Endodermal cell (in vitro differentiated cells): ENCODE results near the gene L1CAM. TPM values are rescaled to one million over a fixed set of nuclear protein-coding genes. Genes with fewer than 3 reads are reported as not detected.

ENCODE experiments used
- DNase-seq: peaks from one replicate; pipeline ENCODE4 v3.0.0-alpha.2; 2017
- H3K27ac ChIP-seq: 2 replicates; pipeline ENCODE4 v1.5.1; 2013; ENCODE audit warnings: mild to moderate bottlenecking, low read depth, low read length, moderate library complexity
- H3K27me3 ChIP-seq: 2 replicates; pipeline ENCODE4 v1.6.1; 2013; ENCODE audit warnings: mild to moderate bottlenecking, low read length, moderate library complexity; ENCODE audit not compliant: insufficient read depth, control insufficient read depth, poor library complexity, severe bottlenecking
- H3K36me3 ChIP-seq: 2 replicates; pipeline ENCODE4 v1.7.0; 2013; ENCODE audit warnings: mild to moderate bottlenecking, low read length, moderate library complexity; ENCODE audit not compliant: control insufficient read depth, insufficient read depth
- H3K4me1 ChIP-seq: one replicate; pipeline ENCODE4 v1.7.0; 2013; ENCODE audit warnings: low read length; ENCODE audit not compliant: control insufficient read depth, insufficient read depth
- H3K4me3 ChIP-seq: 2 replicates; pipeline ENCODE4 v1.5.1; 2013; ENCODE audit warnings: mild to moderate bottlenecking, low read length, moderate library complexity
- H3K9ac ChIP-seq: 2 replicates; pipeline ENCODE4 v1.6.1; 2013; ENCODE audit warnings: mild to moderate bottlenecking, low read length, moderate library complexity; ENCODE audit not compliant: poor library complexity, severe bottlenecking; ENCODE audit errors: extremely low read depth
- H3K9me3 ChIP-seq: 2 replicates; pipeline ENCODE4 v1.6.1; 2013; ENCODE audit warnings: mild to moderate bottlenecking, low read length, moderate library complexity; ENCODE audit not compliant: control insufficient read depth
- H3K27ac Mint-ChIP-seq: 2 replicates; pipeline ENCODE4 v1.8.0; 2020; ENCODE audit warnings: mixed read lengths
- H3K27me3 Mint-ChIP-seq: 2 replicates; pipeline ENCODE4 v1.8.0; 2021; ENCODE audit warnings: mild to moderate bottlenecking, mixed read lengths; ENCODE audit not compliant: insufficient read depth
- H3K36me3 Mint-ChIP-seq: 2 replicates; pipeline ENCODE4 v1.8.0; 2020; ENCODE audit warnings: low read depth, mixed read lengths
- H3K4me1 Mint-ChIP-seq: 2 replicates; pipeline ENCODE4 v1.8.0; 2020; ENCODE audit warnings: mixed read lengths
- H3K4me3 Mint-ChIP-seq: 2 replicates; pipeline ENCODE4 v1.8.0; 2020; ENCODE audit warnings: mild to moderate bottlenecking, moderate library complexity, mixed read lengths
- H3K9me3 Mint-ChIP-seq: 2 replicates; pipeline ENCODE4 v1.8.0; 2020; ENCODE audit warnings: mild to moderate bottlenecking, mixed read lengths
- CTCF ChIP-seq: fragments of 200-600 bp; sonication (generic); conservative IDR thresholded peaks from 2 replicates; pipeline ENCODE4 v1.5.0; 2021; ENCODE audit warnings: antibody characterized with exemption, mild to moderate bottlenecking
- WGBS, 2 experiments: methylation state at CpG; one replicate each; pipeline versions ENCODE4 v1.1.5 to v1.1.7; 2013; ENCODE audit warnings: missing lambda C conversion rate in 2 of 2, mixed read lengths in 1 of 2; ENCODE audit not compliant: insufficient coverage in 1 of 2, insufficient read length in 1 of 2; 5-methylcytosine and 5-hydroxymethylcytosine counted together
- total RNA-seq, 2 donors: library from RNA; stranded (reverse); fragmentation: NEBNext Ultra II Directional in 1 of 2; extraction: Animal tissue kit (Norgen Biotek cat#: 25700) in 1 of 2; gene quantifications; 2 replicates in 1 of 2; 3 replicates in 1 of 2; pipeline ENCODE4 v1.2.1, GENCODE V29; 2021

L1CAM gene
- total RNA-seq, 2 donors from 2014 or later: 7.5 to 29.0 TPM

- Mint-ChIP-seq H3K27me3 (no peaks in the 10 kb centered on the region), H3K36me3 (no peaks in the 10 kb centered on the region), H3K27ac (no peak overlapping the region), H3K9me3 (peaks cover 71% of the 10 kb centered on the region), H3K4me3 (no peak overlapping the region), H3K4me1 (no peaks in the 10 kb centered on the region)
- H3K27me3 ChIP-seq: no peaks in the 10 kb centered on the region
- H3K4me1 ChIP-seq: no peaks in the 10 kb centered on the region
- no peak for DNase-seq
- no peak for TF ChIP-seq CTCF
- 87% methylated on average over 14 of the region's 14 CpGs; no CpG with 5 or more reads in 1 of the 2 experiments for WGBS, 2 experiments
- H3K36me3 ChIP-seq: no peaks in the 10 kb centered on the region
- H3K9ac ChIP-seq: no peak overlapping the region
- no peaks in the 10 kb centered on the region for H3K9me3 ChIP-seq
- no peak overlapping the region for H3K4me3 ChIP-seq
- no peak overlapping the region for H3K27ac ChIP-seq
Observed at GRCh38 chrX:153812220-153812619, 73.8 kb downstream of the L1CAM start.

Other genes starting within 250 kb of the L1CAM start
- gene DUSP9, start 239.0 kb downstream of the L1CAM start, total RNA-seq: under 1 TPM; 0.18 to 0.31 TPM
- gene PNCK, start 212.4 kb downstream of the L1CAM start, total RNA-seq: 10 to 100 TPM in 1 of 2 donors, 1 to 10 TPM in 1; 2.8 to 12.9 TPM
- 100 to 1,000 TPM in 1 of 2 donors, 10 to 100 TPM in 1; 57.6 to 121 TPM for gene SLC6A8, start 198.2 kb downstream of the L1CAM start, total RNA-seq
- gene BCAP31, start 161.8 kb downstream of the L1CAM start, total RNA-seq: 100 to 1,000 TPM; 192 to 206 TPM
- 10 to 100 TPM; 17.9 to 18.2 TPM for gene ABCD1, start 161.3 kb downstream of the L1CAM start, total RNA-seq
- 1 to 10 TPM; 1.1 TPM for gene PLXNB3, start 121.9 kb downstream of the L1CAM start, total RNA-seq
- not detected for gene SRPK3, start 105.1 kb downstream of the L1CAM start, total RNA-seq
- gene IDH3G, start 91.8 kb downstream of the L1CAM start, total RNA-seq: 10 to 100 TPM; 39.5 to 45.0 TPM
- 100 to 1,000 TPM; 220 to 236 TPM for gene SSR4, start 91.5 kb downstream of the L1CAM start, total RNA-seq
- gene PDZD4, start 55.6 kb downstream of the L1CAM start, total RNA-seq: 10 to 100 TPM; 30.1 to 68.3 TPM
- gene AVPR2, start 18.5 kb upstream of the L1CAM start, total RNA-seq: not detected
- gene ARHGAP4, start 40.1 kb upstream of the L1CAM start, total RNA-seq: 10 to 100 TPM; 56.0 to 65.0 TPM
- gene NAA10, start 48.9 kb upstream of the L1CAM start, total RNA-seq: 10 to 100 TPM; 91.6 to 99.3 TPM
- 10 to 100 TPM; 12.0 to 17.5 TPM for gene RENBP, start 58.5 kb upstream of the L1CAM start, total RNA-seq
- 100 to 1,000 TPM in 1 of 2 donors, 10 to 100 TPM in 1; 93.4 to 112 TPM for gene HCFC1, start 85.6 kb upstream of the L1CAM start, total RNA-seq
- 1 to 10 TPM; 4.8 to 8.1 TPM for gene TMEM187, start 86.6 kb upstream of the L1CAM start, total RNA-seq
- gene IRAK1, start 133.7 kb upstream of the L1CAM start, total RNA-seq: 10 to 100 TPM; 61.1 to 73.9 TPM
- 10 to 100 TPM; 34.4 to 35.3 TPM for gene MECP2, start 211.5 kb upstream of the L1CAM start, total RNA-seq